SU-DHL-6 (cell line): ENCODE results near the gene ARHGDIB.

Experiments
- H2AFZ ChIP-seq: fragments of 200-600 bp; sonication (generic); 2 replicates; pipeline ENCODE4 v1.6.1; 2014; ENCODE audit warnings: low read depth, mild to moderate bottlenecking, moderate library complexity, mixed read lengths, antibody characterized with exemption, low read length; ENCODE audit not compliant: severe bottlenecking
- H3F3A ChIP-seq: fragments of 200-600 bp; shearing (Covaris generic); 2 replicates; pipeline ENCODE4 v1.6.0; 2016; ENCODE audit warnings: antibody characterized with exemption, mild to moderate bottlenecking; ENCODE audit not compliant: insufficient read depth
- H3K27ac ChIP-seq: fragments of 200-600 bp; sonication (generic); 2 replicates; pipeline ENCODE4 v1.5.1; 2016; ENCODE audit warnings: low read depth, mild to moderate bottlenecking, low read length, moderate library complexity, mixed read lengths
- H3K27me3 ChIP-seq: fragments of 200-600 bp; sonication (generic), shearing (Covaris generic); 2 replicates; pipeline ENCODE4 v1.6.0; 2014; ENCODE audit warnings: mild to moderate bottlenecking, low read length
- H3K36me3 ChIP-seq: fragments of 200-600 bp; sonication (generic); 2 replicates; pipeline ENCODE4 v1.6.1; 2014; ENCODE audit warnings: mild to moderate bottlenecking, low read length, mixed read lengths
- H3K4me2 ChIP-seq: fragments of 300-600, 200-600 bp; shearing (Covaris generic), sonication (generic); 2 replicates; pipeline ENCODE4 v1.6.0; 2014; ENCODE audit warnings: low read length, low read depth, mild to moderate bottlenecking; ENCODE audit not compliant: poor library complexity, severe bottlenecking
- H3K4me3 ChIP-seq: fragments of 200-600 bp; sonication (generic); 2 replicates; pipeline ENCODE4 v1.5.1; 2014; ENCODE audit warnings: antibody characterized with exemption, low read length, mild to moderate bottlenecking, mixed read lengths; ENCODE audit not compliant: insufficient read depth, poor library complexity, severe bottlenecking
- H3K79me2 ChIP-seq: fragments of 200-600 bp; sonication (generic); 2 replicates; pipeline ENCODE4 v1.6.1; 2014; ENCODE audit warnings: mild to moderate bottlenecking, low read length, moderate library complexity; ENCODE audit not compliant: insufficient read depth
- H3K9ac ChIP-seq: fragments of 200-600 bp; sonication (generic); 2 replicates; pipeline ENCODE4 v1.7.0; 2014; ENCODE audit warnings: mild to moderate bottlenecking, low read length
- H3K9me2 ChIP-seq: fragments of 200-600 bp; sonication (generic); replicated peaks from 2 replicates; pipeline ENCODE4 v1.6.1; 2014; ENCODE audit warnings: low read length; ENCODE audit not compliant: insufficient read depth
- H3K9me3 ChIP-seq: fragments of 200-600 bp; sonication (generic); 2 replicates; pipeline ENCODE4 v1.6.1; 2014; ENCODE audit warnings: low read length, mixed read lengths; ENCODE audit not compliant: insufficient read depth
- H4K20me1 ChIP-seq: fragments of 200-600 bp; sonication (generic); 2 replicates; pipeline ENCODE4 v1.6.1; 2014; ENCODE audit warnings: low read depth, mild to moderate bottlenecking, antibody characterized with exemption, low read length, moderate library complexity, mixed read lengths
- CTCF ChIP-seq: fragments of 200-600 bp; sonication (generic); IDR thresholded peaks from one replicate; pipeline ENCODE4 v1.5.1; 2017; ENCODE audit warnings: antibody characterized with exemption, mild to moderate bottlenecking, low read length, moderate library complexity; ENCODE audit not compliant: insufficient read depth, poor library complexity, severe bottlenecking
- EZH2phosphoT487 ChIP-seq: fragments of 200-600 bp; sonication (generic), shearing (Covaris generic); conservative IDR thresholded peaks from 2 replicates; pipeline ENCODE4 v1.6.1; 2018; ENCODE audit warnings: mild to moderate bottlenecking, antibody characterized with exemption, low read length, moderate library complexity, mixed read lengths

ARHGDIB gene

GRCh38 chr12:14959463-14959862 is 1.9 kb downstream of the ARHGDIB start:
- Histone ChIP-seq H3K4me2 (peak overlapping the region; percentile 98), H3K79me2 (peaks cover 69% of the 10 kb centered on the region), H4K20me1 (peaks cover 14% of the 10 kb centered on the region; the same call in 1 of the 2 replicates), H3K9me2 (no peaks in the 10 kb centered on the region), H3K9ac (peak overlapping the region; percentile 86), H2AFZ (no peak overlapping the region), H3K27me3 (no peaks in the 10 kb centered on the region), H3F3A (peaks cover 70% of the 10 kb centered on the region), H3K4me3 (peak overlapping the region; percentile 95), H3K9me3 (no peaks in the 10 kb centered on the region), H3K36me3 (no peaks in the 10 kb centered on the region), H3K27ac (peak overlapping the region; percentile 96)
- no peak for TF ChIP-seq EZH2phosphoT487
- TF ChIP-seq CTCF: no peak

- no peaks in the 10 kb centered on the region for H3K27me3 ChIP-seq
- peaks cover 72% of the 10 kb centered on the region for H3F3A ChIP-seq
- peak overlapping the region; percentile 95 for H3K4me3 ChIP-seq
- H4K20me1 ChIP-seq: peaks cover 15% of the 10 kb centered on the region; the same call in 1 of the 2 replicates
- H3K36me3 ChIP-seq: no peaks in the 10 kb centered on the region
- no peaks in the 10 kb centered on the region for H3K9me3 ChIP-seq
- TF ChIP-seq CTCF: no peak
- no peak overlapping the region for H2AFZ ChIP-seq
- peak overlapping the region; percentile 98 for H3K4me2 ChIP-seq
- no peaks in the 10 kb centered on the region for H3K9me2 ChIP-seq
- peak overlapping the region; percentile 86 for H3K9ac ChIP-seq
- H3K79me2 ChIP-seq: peaks cover 73% of the 10 kb centered on the region
- H3K27ac ChIP-seq: peak overlapping the region; percentile 96
Observed at GRCh38 chr12:14959126-14959440, 2.3 kb downstream of the ARHGDIB start.

- H3K9ac ChIP-seq: peak overlapping the region; percentile 86
- no peak overlapping the region for H2AFZ ChIP-seq
- no peaks in the 10 kb centered on the region for H3K36me3 ChIP-seq
- H4K20me1 ChIP-seq: peaks cover 19% of the 10 kb centered on the region
- H3K9me2 ChIP-seq: no peaks in the 10 kb centered on the region
- no peaks in the 10 kb centered on the region for H3K9me3 ChIP-seq
- H3K27me3 ChIP-seq: no peaks in the 10 kb centered on the region
- peak overlapping the region; percentile 96 for H3K27ac ChIP-seq
- H3K4me3 ChIP-seq: peak overlapping the region; percentile 95
- peaks cover 78% of the 10 kb centered on the region for H3K79me2 ChIP-seq
- H3F3A ChIP-seq: peaks cover 77% of the 10 kb centered on the region
- peak overlapping the region; percentile 98 for H3K4me2 ChIP-seq
- no peak for TF ChIP-seq EZH2phosphoT487
- TF ChIP-seq CTCF: no peak
Observed at GRCh38 chr12:14958361-14959125, 2.9 kb downstream of the ARHGDIB start.
